Measurements from ENCODE around the gene GRK5. TPM values are rescaled to one million over a fixed set of nuclear protein-coding genes. Genes with fewer than 3 reads are reported as not detected.

GRK5 gene
- total and polyA plus RNA-seq, 7 donors = 7.9 to 32.4 (median 19.8) TPM

DNA sequence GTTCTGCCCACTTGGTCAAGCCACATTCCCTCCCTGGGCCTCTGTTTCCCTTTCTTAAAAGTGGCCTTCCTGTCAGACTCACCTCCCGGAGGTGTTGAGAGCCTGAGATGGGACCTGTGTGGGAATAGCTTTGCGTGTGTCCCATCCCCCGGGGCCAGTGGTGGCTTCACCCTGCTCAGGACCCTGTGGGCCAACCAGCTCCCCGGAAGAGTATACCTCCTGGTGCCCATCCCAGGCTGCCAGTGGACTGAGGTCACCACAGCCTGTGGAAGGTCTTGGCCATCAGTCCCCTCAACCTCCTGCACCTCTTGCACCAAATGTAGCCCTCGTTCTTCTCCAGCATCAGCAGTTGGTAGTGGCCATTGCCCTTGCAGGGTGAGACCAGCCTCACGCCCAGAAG, 190.0 kb downstream of the GRK5 start:
- 95 to 96% methylated on average over 6 of the region's 6 CpGs for WGBS, 2 donors
- no peak for DNase-seq
- Histone ChIP-seq H3K36me3 (peaks cover 0 to 15% (median 3%) of the 10 kb centered on the region in 4 donors), H3K4me3 (no peak overlapping the region), H3K27ac (no peak overlapping the region), H3K4me1 (peaks cover 0 to 27% (median 1%) of the 10 kb centered on the region in 4 donors), H3K27me3 (no peaks in the 10 kb centered on the region), H3K9me3 (no peaks in the 10 kb centered on the region)
- intact Hi-C loops (cut with DNase I) = no loop called here
- no peak for TF ChIP-seq POLR2AphosphoS5 (IDR thresholded peaks at IDR 0.05)
- no peak for TF ChIP-seq CTCF (IDR thresholded peaks at IDR 0.05)
- TF ChIP-seq EP300 (IDR thresholded peaks at IDR 0.05) = no peak
- TF ChIP-seq POLR2A (IDR thresholded peaks at IDR 0.05) = no peak

GRCh38 chr10:119398996-119399395, 191.6 kb downstream of the GRK5 start:
- intact Hi-C loops (cut with DNase I) = no loop called here
- H3K4me1 ChIP-seq = peaks cover 0 to 21% (median 0%) of the 10 kb centered on the region in 4 donors
- H3K4me3 ChIP-seq = no peak overlapping the region
- DNase-seq = no peak
- 74 to 81% methylated on average over 5 of the region's 5 CpGs for WGBS, 2 donors
- no peak overlapping the region for H3K27ac ChIP-seq
- TF ChIP-seq POLR2A (IDR thresholded peaks at IDR 0.05) = no peak
- TF ChIP-seq CTCF (IDR thresholded peaks at IDR 0.05) = no peak
- TF ChIP-seq POLR2AphosphoS5 (IDR thresholded peaks at IDR 0.05) = no peak
- TF ChIP-seq EP300 (IDR thresholded peaks at IDR 0.05) = no peak
- peaks cover 0 to 15% (median 3%) of the 10 kb centered on the region in 4 donors for H3K36me3 ChIP-seq
- H3K9me3 ChIP-seq = no peaks in the 10 kb centered on the region
- H3K27me3 ChIP-seq = no peaks in the 10 kb centered on the region

GRCh38 chr10:119399466-119399865, 192.1 kb downstream of the GRK5 start:
- intact Hi-C loops (cut with DNase I) = no loop called here
- TF ChIP-seq CTCF (IDR thresholded peaks at IDR 0.05) (no peak), EP300 (IDR thresholded peaks at IDR 0.05) (no peak), POLR2A (IDR thresholded peaks at IDR 0.05) (no peak), POLR2AphosphoS5 (IDR thresholded peaks at IDR 0.05) (no peak)
- Histone ChIP-seq H3K27ac (no peak overlapping the region), H3K27me3 (no peaks in the 10 kb centered on the region), H3K9me3 (no peaks in the 10 kb centered on the region), H3K4me1 (peaks cover 0 to 21% (median 0%) of the 10 kb centered on the region in 4 donors), H3K4me3 (no peak overlapping the region), H3K36me3 (peaks cover 0 to 15% (median 3%) of the 10 kb centered on the region in 4 donors)
- WGBS, 2 donors = 89 to 98% methylated on average over 3 of the region's 3 CpGs
- DNase-seq = no peak

GRCh38 chr10:119401671-119402395, 194.5 kb downstream of the GRK5 start:
- Histone ChIP-seq H3K4me1 (peaks cover 0 to 14% (median 0%) of the 10 kb centered on the region in 4 donors), H3K27me3 (no peaks in the 10 kb centered on the region), H3K9me3 (no peaks in the 10 kb centered on the region), H3K27ac (peak overlapping the region in 3 of 4 donors; percentile 46 to 60 (median 59)), H3K4me3 (no peak overlapping the region), H3K36me3 (peaks cover 0 to 11% (median 3%) of the 10 kb centered on the region in 4 donors)
- peak; percentile 92 for DNase-seq
- TF ChIP-seq POLR2AphosphoS5 (IDR thresholded peaks at IDR 0.05) = peak; percentile 44 to 67 (median 58)
- TF ChIP-seq POLR2A (IDR thresholded peaks at IDR 0.05) = no peak
- no peak for TF ChIP-seq CTCF (IDR thresholded peaks at IDR 0.05)
- no peak for TF ChIP-seq EP300 (IDR thresholded peaks at IDR 0.05)
- 66 to 71% methylated on average over 14 of the region's 14 CpGs for WGBS, 2 donors
- intact Hi-C loops (cut with DNase I) = no loop called here

Data from sigmoid colon (tissue), 7 donors.